HCT116 (cell line): ENCODE data around the gene GCGR.

Experiments
- CEBPB ChIP-seq: IDR thresholded peaks from 2 replicates; pipeline ENCODE4 v1.6.1; 2012; ENCODE audit warnings: low read depth
- EZH2phosphoT487 ChIP-seq: fragments of 200-600 bp; IDR thresholded peaks from 2 replicates; pipeline ENCODE4 v1.6.1; 2018; ENCODE audit warnings: antibody characterized with exemption, borderline replicate concordance
- TF ChIP-seq, protein P1 (sequence below), 3 experiments: fragments of 200-600 bp in 1 of 3; sonication (generic) in 1 of 3; IDR thresholded peaks in 2 of 3; conservative IDR thresholded peaks in 1 of 3; 2 replicates each; pipeline ENCODE4 v1.5.1; 2012 to 2017; ENCODE audit warnings: low read depth in 2 of 3, low read length in 2 of 3, antibody characterized with exemption in 1 of 3, borderline replicate concordance in 1 of 3, control low read depth in 1 of 3, mild to moderate bottlenecking in 1 of 3, mixed read lengths in 1 of 3, mixed run types in 1 of 3, moderate library complexity in 1 of 3; ENCODE audit not compliant: insufficient read depth in 1 of 3
- TF ChIP-seq, protein P2 (sequence below): IDR thresholded peaks from 2 replicates; pipeline ENCODE4 v1.6.1; 2012; ENCODE audit warnings: low read depth

DNA sequence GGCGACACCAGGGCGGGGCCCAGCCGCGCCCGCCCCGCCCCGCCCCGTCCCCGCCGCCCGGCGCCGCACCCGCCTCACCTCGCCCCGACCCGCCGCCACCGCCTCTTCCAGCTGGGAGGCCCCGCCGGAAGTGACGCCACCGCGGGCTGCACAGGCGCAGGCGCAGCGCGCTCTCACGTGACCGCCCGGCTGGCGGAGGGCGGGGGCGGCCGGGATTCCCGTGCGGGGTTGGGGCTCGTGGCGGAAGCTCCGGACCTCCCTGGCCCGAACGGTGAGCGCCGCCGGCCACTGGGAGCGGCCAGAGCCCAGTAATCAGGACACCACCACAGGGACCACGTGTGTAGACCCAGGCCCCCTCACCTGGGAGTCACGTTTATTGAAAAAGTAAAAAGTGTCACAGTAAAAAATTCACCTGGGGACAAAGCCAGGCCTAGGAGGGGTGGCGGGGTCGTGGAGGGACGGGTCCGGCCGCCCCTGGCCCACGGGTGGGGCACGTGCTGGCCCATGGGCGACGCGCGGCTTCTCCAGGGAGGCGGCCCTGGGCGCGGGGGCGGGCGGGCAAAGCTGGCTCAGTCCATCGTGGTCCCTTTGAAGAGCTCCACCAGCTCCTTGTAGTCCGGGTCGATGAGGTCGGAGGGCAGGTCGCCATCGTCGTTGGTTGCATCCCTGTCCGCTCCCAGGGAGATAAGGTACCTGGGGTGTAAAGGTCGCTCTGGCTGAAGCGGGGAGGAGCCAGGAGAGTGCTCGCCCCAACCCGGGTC, 29.4 kb downstream of the GCGR start, which contains the start of gene MCRIP1:
- no peak for TF ChIP-seq EZH2phosphoT487
- TF ChIP-seq, protein P1, sequence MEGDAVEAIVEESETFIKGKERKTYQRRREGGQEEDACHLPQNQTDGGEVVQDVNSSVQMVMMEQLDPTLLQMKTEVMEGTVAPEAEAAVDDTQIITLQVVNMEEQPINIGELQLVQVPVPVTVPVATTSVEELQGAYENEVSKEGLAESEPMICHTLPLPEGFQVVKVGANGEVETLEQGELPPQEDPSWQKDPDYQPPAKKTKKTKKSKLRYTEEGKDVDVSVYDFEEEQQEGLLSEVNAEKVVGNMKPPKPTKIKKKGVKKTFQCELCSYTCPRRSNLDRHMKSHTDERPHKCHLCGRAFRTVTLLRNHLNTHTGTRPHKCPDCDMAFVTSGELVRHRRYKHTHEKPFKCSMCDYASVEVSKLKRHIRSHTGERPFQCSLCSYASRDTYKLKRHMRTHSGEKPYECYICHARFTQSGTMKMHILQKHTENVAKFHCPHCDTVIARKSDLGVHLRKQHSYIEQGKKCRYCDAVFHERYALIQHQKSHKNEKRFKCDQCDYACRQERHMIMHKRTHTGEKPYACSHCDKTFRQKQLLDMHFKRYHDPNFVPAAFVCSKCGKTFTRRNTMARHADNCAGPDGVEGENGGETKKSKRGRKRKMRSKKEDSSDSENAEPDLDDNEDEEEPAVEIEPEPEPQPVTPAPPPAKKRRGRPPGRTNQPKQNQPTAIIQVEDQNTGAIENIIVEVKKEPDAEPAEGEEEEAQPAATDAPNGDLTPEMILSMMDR (IDR thresholded peaks at IDR 0.05 in 2 of 3, conservative IDR thresholded peaks at IDR 0.05 in 1 of 3; ENCODE audit: borderline replicate concordance in 1 of 3, insufficient read depth in 1 of 3, low read depth in 2 of 3, low read length in 2 of 3) = no peak
- TF ChIP-seq CEBPB = no peak
- TF ChIP-seq, protein P2, sequence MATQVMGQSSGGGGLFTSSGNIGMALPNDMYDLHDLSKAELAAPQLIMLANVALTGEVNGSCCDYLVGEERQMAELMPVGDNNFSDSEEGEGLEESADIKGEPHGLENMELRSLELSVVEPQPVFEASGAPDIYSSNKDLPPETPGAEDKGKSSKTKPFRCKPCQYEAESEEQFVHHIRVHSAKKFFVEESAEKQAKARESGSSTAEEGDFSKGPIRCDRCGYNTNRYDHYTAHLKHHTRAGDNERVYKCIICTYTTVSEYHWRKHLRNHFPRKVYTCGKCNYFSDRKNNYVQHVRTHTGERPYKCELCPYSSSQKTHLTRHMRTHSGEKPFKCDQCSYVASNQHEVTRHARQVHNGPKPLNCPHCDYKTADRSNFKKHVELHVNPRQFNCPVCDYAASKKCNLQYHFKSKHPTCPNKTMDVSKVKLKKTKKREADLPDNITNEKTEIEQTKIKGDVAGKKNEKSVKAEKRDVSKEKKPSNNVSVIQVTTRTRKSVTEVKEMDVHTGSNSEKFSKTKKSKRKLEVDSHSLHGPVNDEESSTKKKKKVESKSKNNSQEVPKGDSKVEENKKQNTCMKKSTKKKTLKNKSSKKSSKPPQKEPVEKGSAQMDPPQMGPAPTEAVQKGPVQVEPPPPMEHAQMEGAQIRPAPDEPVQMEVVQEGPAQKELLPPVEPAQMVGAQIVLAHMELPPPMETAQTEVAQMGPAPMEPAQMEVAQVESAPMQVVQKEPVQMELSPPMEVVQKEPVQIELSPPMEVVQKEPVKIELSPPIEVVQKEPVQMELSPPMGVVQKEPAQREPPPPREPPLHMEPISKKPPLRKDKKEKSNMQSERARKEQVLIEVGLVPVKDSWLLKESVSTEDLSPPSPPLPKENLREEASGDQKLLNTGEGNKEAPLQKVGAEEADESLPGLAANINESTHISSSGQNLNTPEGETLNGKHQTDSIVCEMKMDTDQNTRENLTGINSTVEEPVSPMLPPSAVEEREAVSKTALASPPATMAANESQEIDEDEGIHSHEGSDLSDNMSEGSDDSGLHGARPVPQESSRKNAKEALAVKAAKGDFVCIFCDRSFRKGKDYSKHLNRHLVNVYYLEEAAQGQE = no peak
